ENCODE measurements around the gene SLC25A41. TPM values are rescaled to one million over a fixed set of nuclear protein-coding genes. Genes with fewer than 3 reads are reported as not detected.

Gene SLC25A41
- polyA plus RNA-seq, 1 donor (not counting 4 experiments of a cell fraction or from before 2014, with no cell fraction given): not detected

- FAIRE-seq (no peak), DNase-seq (ENCODE audit: low read depth, low spot score) (no peak)
- Histone ChIP-seq H3K36me3 (ENCODE audit: control insufficient read depth in 2 of 2, extremely low read depth in 1 of 2, insufficient read depth in 2 of 2, low read length in 2 of 2) (peaks cover 33% of the 10 kb centered on the region in 2 experiments), H2AFZ (ENCODE audit: control insufficient read depth, low read length) (no peak overlapping the region), H3K4me3 (ENCODE audit: control insufficient read depth in 2 of 3, extremely low read depth in 1 of 3, insufficient read depth in 2 of 3, low read depth in 1 of 3, low read length in 3 of 3) (no peak overlapping the region), H3K9ac (ENCODE audit: control insufficient read depth, extremely low read depth, insufficient read depth, low read length) (no peak overlapping the region), H4K20me1 (ENCODE audit: control insufficient read depth, extremely low read depth, insufficient read depth, low read length) (no peaks in the 10 kb centered on the region), H3K9me3 (ENCODE audit: control insufficient read depth, low read depth, low read length) (no peaks in the 10 kb centered on the region), H3K9me1 (ENCODE audit: control insufficient read depth, extremely low read depth, insufficient read depth, low read length) (no peaks in the 10 kb centered on the region), H3K4me2 (ENCODE audit: control insufficient read depth, extremely low read depth, insufficient read depth, low read depth, low read length) (no peak overlapping the region), H3K27ac (ENCODE audit: control insufficient read depth, insufficient read depth, low read length) (no peak overlapping the region), H3K79me2 (ENCODE audit: control insufficient read depth, insufficient read depth, low read length) (no peaks in the 10 kb centered on the region), H3K4me1 (ENCODE audit: control insufficient read depth, extremely low read depth, insufficient read depth, low read length) (no peaks in the 10 kb centered on the region), H3K27me3 (ENCODE audit: control insufficient read depth, extremely low read depth, insufficient read depth, low read length) (no peaks in the 10 kb centered on the region)
- TF ChIP-seq EZH2 (IDR thresholded peaks at IDR 0.05; ENCODE audit: low read length): no peak
- no peak for TF ChIP-seq CTCF (optimal IDR thresholded peaks at IDR 0.05 in 1 of 3, IDR thresholded peaks at IDR 0.05 in 1 of 3, conservative IDR thresholded peaks at IDR 0.05 in 1 of 3; ENCODE audit: extremely low read depth in 1 of 3, insufficient read depth in 2 of 3, low read length in 3 of 3)
- dilution Hi-C loops (cut with MboI; ENCODE audit: extremely low pct_ligation_motif_present, low sequenced_read_pairs): no loop called here
Measured at GRCh38 chr19:6381030-6381750, 52.4 kb downstream of the SLC25A41 start.

DNA sequence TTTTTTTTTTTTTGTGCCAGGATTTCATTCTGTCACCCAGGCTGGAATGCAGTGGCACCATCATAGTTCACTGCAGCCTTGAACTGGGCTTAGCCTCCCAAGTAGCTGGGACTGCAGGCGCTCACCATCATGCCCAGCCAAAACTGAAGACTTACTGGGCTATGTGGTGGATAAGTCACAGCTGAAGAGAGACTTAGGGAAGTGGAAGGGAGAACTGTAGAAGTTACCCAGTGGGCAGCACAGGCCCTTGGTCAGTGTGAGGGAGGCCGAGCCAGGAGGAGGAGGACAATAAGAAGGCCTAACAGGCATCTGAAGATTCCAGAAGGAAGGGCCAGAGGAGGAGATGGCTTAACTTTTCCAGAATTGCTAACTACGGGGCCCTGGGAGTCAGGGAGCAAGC, 53.8 kb downstream of the SLC25A41 start:
- no peak overlapping the region for H3K4me2 ChIP-seq (ENCODE audit: control insufficient read depth, extremely low read depth, insufficient read depth, low read depth, low read length)
- H3K4me3 ChIP-seq (ENCODE audit: control insufficient read depth in 2 of 3, extremely low read depth in 1 of 3, insufficient read depth in 2 of 3, low read depth in 1 of 3, low read length in 3 of 3): no peak overlapping the region
- no peaks in the 10 kb centered on the region for H3K79me2 ChIP-seq (ENCODE audit: control insufficient read depth, insufficient read depth, low read length)
- H3K4me1 ChIP-seq (ENCODE audit: control insufficient read depth, extremely low read depth, insufficient read depth, low read length): no peaks in the 10 kb centered on the region
- no peak overlapping the region for H2AFZ ChIP-seq (ENCODE audit: control insufficient read depth, low read length)
- TF ChIP-seq EZH2 (IDR thresholded peaks at IDR 0.05; ENCODE audit: low read length): no peak
- no peak for TF ChIP-seq CTCF (optimal IDR thresholded peaks at IDR 0.05 in 1 of 3, IDR thresholded peaks at IDR 0.05 in 1 of 3, conservative IDR thresholded peaks at IDR 0.05 in 1 of 3; ENCODE audit: extremely low read depth in 1 of 3, insufficient read depth in 2 of 3, low read length in 3 of 3)
- no peaks in the 10 kb centered on the region for H3K9me1 ChIP-seq (ENCODE audit: control insufficient read depth, extremely low read depth, insufficient read depth, low read length)
- H3K36me3 ChIP-seq (ENCODE audit: control insufficient read depth in 2 of 2, extremely low read depth in 1 of 2, insufficient read depth in 2 of 2, low read length in 2 of 2): peaks cover 25 to 33% of the 10 kb centered on the region in 2 experiments
- DNase-seq (ENCODE audit: low read depth, low spot score): no peak
- no peak for FAIRE-seq
- dilution Hi-C loops (cut with MboI; ENCODE audit: extremely low pct_ligation_motif_present, low sequenced_read_pairs): no loop called here
- H3K27me3 ChIP-seq (ENCODE audit: control insufficient read depth, extremely low read depth, insufficient read depth, low read length): no peaks in the 10 kb centered on the region
- no peaks in the 10 kb centered on the region for H3K9me3 ChIP-seq (ENCODE audit: control insufficient read depth, low read depth, low read length)
- no peak overlapping the region for H3K27ac ChIP-seq (ENCODE audit: control insufficient read depth, insufficient read depth, low read length)
- H3K9ac ChIP-seq (ENCODE audit: control insufficient read depth, extremely low read depth, insufficient read depth, low read length): no peak overlapping the region
- H4K20me1 ChIP-seq (ENCODE audit: control insufficient read depth, extremely low read depth, insufficient read depth, low read length): no peaks in the 10 kb centered on the region
